HEK293 (cell line): ENCODE data around the gene GALNT16.

Experiments
- CTCF ChIP-seq: fragments of 450-650 bp; formaldehyde crosslinking; IDR thresholded peaks from 2 replicates; pipeline ENCODE4 v1.5.1; 2016; ENCODE audit warnings: missing biosample characterization, missing genetic modification characterization
- GLI4 ChIP-seq: fragments of 450-650 bp; formaldehyde crosslinking; IDR thresholded peaks from 2 replicates; pipeline ENCODE4 v1.5.1; 2016; ENCODE audit warnings: missing biosample characterization, missing genetic modification characterization
- INSM2 ChIP-seq: fragments of 450-650 bp; formaldehyde crosslinking; IDR thresholded peaks from 2 replicates; pipeline ENCODE4 v1.5.1; 2016; ENCODE audit warnings: missing biosample characterization, missing genetic modification characterization
- ZNF133 ChIP-seq: fragments of 450-650 bp; formaldehyde crosslinking; IDR thresholded peaks from 2 replicates; pipeline ENCODE4 v1.5.1; 2016; ENCODE audit warnings: missing biosample characterization, missing genetic modification characterization
- ZNF560 ChIP-seq: fragments of 450-650 bp; formaldehyde crosslinking; IDR thresholded peaks from 2 replicates; pipeline ENCODE4 v1.5.1; 2017; ENCODE audit warnings: missing biosample characterization, missing genetic modification characterization, borderline replicate concordance
- ZNF585B ChIP-seq: fragments of 450-650 bp; formaldehyde crosslinking; IDR thresholded peaks from 2 replicates; pipeline ENCODE4 v1.5.1; 2016; ENCODE audit warnings: missing biosample characterization, missing genetic modification characterization
- TF ChIP-seq, protein P1 (sequence below): fragments of 450-650 bp; formaldehyde crosslinking; IDR thresholded peaks from 2 replicates; pipeline ENCODE4 v1.5.1; 2016; ENCODE audit warnings: missing biosample characterization, missing genetic modification characterization

GRCh38 chr14:69375722-69376121 is 115.8 kb downstream of the GALNT16 start:
- TF ChIP-seq ZNF585B (no peak), ZNF560 (no peak), GLI4 (tag by site-specific recombination) (no peak), CTCF (tag by site-specific recombination) (no peak), ZNF133 (tag by site-specific recombination) (no peak), INSM2 (tag by site-specific recombination) (no peak)
- TF ChIP-seq, protein P1, sequence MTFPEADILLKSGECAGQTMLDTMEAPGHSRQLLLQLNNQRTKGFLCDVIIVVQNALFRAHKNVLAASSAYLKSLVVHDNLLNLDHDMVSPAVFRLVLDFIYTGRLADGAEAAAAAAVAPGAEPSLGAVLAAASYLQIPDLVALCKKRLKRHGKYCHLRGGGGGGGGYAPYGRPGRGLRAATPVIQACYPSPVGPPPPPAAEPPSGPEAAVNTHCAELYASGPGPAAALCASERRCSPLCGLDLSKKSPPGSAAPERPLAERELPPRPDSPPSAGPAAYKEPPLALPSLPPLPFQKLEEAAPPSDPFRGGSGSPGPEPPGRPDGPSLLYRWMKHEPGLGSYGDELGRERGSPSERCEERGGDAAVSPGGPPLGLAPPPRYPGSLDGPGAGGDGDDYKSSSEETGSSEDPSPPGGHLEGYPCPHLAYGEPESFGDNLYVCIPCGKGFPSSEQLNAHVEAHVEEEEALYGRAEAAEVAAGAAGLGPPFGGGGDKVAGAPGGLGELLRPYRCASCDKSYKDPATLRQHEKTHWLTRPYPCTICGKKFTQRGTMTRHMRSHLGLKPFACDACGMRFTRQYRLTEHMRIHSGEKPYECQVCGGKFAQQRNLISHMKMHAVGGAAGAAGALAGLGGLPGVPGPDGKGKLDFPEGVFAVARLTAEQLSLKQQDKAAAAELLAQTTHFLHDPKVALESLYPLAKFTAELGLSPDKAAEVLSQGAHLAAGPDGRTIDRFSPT (tag by site-specific recombination), result no peak
